Chondrocyte (in vitro differentiated cells): Measurements from ENCODE around the gene PTPRN2. TPM values are rescaled to one million over a fixed set of nuclear protein-coding genes. Genes with fewer than 3 reads are reported as not detected.

Source experiments
- DNase-seq: peaks from one replicate; pipeline ENCODE4 v3.0.0; 2021; ENCODE audit warnings: mixed read lengths, low spot score
- H3K27ac Mint-ChIP-seq: one replicate; pipeline ENCODE4 v1.8.0; 2021; ENCODE audit warnings: mild to moderate bottlenecking, moderate library complexity, mixed read lengths; ENCODE audit not compliant: unreplicated experiment
- H3K27me3 Mint-ChIP-seq: 2 replicates; pipeline ENCODE4 v1.8.0; 2021; ENCODE audit warnings: low read depth, mixed read lengths
- H3K36me3 Mint-ChIP-seq: 2 replicates; pipeline ENCODE4 v1.8.0; 2021; ENCODE audit warnings: low read depth, mixed read lengths
- H3K4me1 Mint-ChIP-seq: 2 replicates; pipeline ENCODE4 v1.8.0; 2021; ENCODE audit warnings: low read depth, mild to moderate bottlenecking, mixed read lengths
- H3K4me3 Mint-ChIP-seq: one replicate; pipeline ENCODE4 v1.8.0; 2021; ENCODE audit warnings: mild to moderate bottlenecking, moderate library complexity, mixed read lengths; ENCODE audit not compliant: unreplicated experiment
- H3K9me3 Mint-ChIP-seq: 2 replicates; pipeline ENCODE4 v1.8.0; 2021; ENCODE audit warnings: low read depth, mixed read lengths
- total RNA-seq: library from RNA; stranded (reverse); gene quantifications from 3 replicates; pipeline ENCODE4 v1.2.1, GENCODE V29; 2021
- TF ChIP-seq, protein P1 (sequence below): fragments of 200-600 bp; sonication (generic); IDR thresholded peaks from 2 replicates; pipeline ENCODE4 v1.5.0; 2021; ENCODE audit warnings: antibody characterized with exemption, mild to moderate bottlenecking, moderate library complexity

Gene PTPRN2
- total RNA-seq, 1 donor from 2014 or later = 0.30 TPM

DNA sequence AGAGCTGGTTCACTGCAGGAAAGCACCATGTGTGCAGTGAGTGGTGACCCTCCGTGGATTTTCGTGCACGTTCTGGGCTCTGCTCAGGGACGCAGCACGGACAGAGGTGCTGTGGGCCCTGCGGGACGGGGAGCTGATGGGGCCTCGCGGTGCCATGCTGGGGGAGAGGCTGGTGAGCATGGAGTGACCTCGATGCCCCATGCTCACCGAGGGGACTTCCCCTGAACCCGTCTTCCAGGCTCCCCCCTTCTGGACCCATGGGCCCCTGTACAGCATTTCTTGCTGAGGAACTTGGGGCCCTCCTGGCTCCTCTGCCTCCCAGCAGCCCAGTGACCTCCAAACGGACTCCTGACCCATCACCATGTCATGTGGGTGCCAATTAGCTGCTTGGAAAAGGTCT, 997.1 kb downstream of the PTPRN2 start:
- H3K4me3 Mint-ChIP-seq = no peak overlapping the region
- TF ChIP-seq, protein P1, sequence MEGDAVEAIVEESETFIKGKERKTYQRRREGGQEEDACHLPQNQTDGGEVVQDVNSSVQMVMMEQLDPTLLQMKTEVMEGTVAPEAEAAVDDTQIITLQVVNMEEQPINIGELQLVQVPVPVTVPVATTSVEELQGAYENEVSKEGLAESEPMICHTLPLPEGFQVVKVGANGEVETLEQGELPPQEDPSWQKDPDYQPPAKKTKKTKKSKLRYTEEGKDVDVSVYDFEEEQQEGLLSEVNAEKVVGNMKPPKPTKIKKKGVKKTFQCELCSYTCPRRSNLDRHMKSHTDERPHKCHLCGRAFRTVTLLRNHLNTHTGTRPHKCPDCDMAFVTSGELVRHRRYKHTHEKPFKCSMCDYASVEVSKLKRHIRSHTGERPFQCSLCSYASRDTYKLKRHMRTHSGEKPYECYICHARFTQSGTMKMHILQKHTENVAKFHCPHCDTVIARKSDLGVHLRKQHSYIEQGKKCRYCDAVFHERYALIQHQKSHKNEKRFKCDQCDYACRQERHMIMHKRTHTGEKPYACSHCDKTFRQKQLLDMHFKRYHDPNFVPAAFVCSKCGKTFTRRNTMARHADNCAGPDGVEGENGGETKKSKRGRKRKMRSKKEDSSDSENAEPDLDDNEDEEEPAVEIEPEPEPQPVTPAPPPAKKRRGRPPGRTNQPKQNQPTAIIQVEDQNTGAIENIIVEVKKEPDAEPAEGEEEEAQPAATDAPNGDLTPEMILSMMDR = no peak
- no peaks in the 10 kb centered on the region for H3K4me1 Mint-ChIP-seq
- peak; percentile 51 for DNase-seq
- H3K27ac Mint-ChIP-seq = no peak overlapping the region
- H3K36me3 Mint-ChIP-seq = no peaks in the 10 kb centered on the region
- no peaks in the 10 kb centered on the region for H3K9me3 Mint-ChIP-seq
- peaks cover 9% of the 10 kb centered on the region for H3K27me3 Mint-ChIP-seq

DNA sequence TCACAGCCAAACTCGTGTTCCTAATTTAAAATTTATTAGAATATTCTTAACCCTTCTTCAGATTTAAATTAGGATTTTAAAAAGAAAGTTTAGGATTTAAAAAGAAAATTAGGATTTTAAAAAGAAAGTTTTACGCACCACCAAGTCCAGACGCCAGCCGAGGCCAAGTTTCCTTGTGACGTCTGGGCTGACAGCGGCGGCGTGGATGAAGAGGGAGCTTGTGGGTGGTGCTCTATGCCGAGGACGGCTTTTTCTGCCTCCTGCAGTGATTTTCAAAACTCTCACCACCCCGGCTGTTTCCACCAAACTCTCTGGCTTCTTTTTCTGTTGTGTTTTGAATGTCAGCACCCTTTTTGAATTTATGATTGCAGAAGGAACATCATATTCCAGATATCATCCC, 997.9 kb downstream of the PTPRN2 start:
- peaks cover 11% of the 10 kb centered on the region for H3K27me3 Mint-ChIP-seq
- no peaks in the 10 kb centered on the region for H3K36me3 Mint-ChIP-seq
- no peak overlapping the region for H3K27ac Mint-ChIP-seq
- no peaks in the 10 kb centered on the region for H3K4me1 Mint-ChIP-seq
- H3K4me3 Mint-ChIP-seq = no peak overlapping the region
- DNase-seq = peak; percentile 63
- H3K9me3 Mint-ChIP-seq = no peaks in the 10 kb centered on the region
- TF ChIP-seq, protein P1 = no peak

DNA sequence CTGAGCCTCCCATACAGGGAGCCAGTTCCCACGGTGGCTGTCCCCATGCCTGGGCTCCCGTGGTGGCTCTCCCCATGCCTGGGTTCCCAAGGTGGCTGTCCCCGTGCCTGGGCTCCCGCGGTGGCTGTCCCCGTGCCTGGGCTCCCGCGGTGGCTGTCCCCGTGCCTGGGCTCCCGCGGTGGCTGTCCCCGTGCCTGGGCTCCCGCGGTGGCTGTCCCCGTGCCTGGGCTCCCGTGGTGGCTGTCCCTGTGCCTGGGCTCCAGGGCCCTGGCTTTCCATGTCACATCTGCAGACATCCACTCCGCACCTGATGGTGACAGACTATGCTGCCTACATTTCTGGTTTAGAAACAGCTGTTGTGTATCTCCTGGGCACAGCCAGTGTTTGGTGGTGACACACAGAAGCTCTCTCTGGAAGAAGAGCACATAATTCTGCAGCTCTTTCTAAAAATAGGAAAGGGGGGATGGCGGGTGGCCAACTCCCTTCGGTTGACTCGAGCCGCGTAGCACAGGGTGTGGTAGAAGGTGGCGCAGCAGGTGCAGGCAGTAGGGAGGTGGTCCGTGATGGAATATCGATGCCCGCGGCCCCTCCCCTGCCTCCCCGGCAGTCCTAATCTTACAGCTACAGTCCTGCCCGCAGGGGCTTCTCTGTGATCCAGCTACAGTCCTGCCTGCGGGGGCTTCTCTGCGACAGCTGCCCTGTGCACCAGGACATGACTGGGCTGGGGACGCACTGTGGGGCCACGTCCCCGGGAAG, 999.6 kb downstream of the PTPRN2 start:
- Mint-ChIP-seq H3K27me3 (peaks cover 19% of the 10 kb centered on the region), H3K27ac (no peak overlapping the region), H3K4me1 (no peaks in the 10 kb centered on the region), H3K36me3 (no peaks in the 10 kb centered on the region), H3K9me3 (no peaks in the 10 kb centered on the region), H3K4me3 (no peak overlapping the region)
- peak; percentile 77 for DNase-seq
- TF ChIP-seq, protein P1 = no peak

DNA sequence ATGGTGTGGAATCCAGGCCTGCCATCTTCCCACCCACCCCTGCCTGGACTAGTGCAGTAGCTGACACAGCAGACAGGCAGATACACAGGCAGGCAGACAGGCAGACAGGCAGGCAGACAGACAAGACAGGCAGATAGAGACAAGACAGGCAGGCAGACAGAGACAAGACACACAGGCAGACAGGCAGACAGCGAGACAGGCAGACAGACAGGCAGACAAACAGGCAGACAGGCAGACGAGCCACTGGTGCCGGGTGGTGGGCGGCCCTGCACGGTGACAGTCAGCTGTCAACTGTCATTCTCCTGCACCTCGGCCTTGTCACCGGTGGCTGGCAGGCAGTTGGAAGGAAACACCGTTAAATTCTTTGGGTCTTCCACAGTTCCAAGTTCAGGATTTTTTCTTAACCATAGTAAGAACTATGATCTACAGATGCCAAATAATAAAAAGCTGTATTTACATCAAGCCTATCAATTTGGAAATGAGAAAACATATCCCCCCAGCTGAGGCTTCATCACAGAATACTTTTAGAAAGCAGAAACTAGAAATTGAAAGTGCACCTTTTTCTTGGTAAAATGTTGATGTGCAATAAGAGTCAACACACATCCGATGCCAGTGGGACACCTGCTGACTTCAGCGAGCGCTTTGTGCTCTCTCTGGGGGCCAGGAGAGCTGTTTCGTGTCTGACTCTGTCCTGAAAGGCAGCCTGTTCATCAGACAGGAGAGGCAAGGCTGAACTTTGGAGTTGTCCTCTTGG, 1000.4 kb downstream of the PTPRN2 start:
- H3K27me3 Mint-ChIP-seq = peaks cover 20% of the 10 kb centered on the region

DNA sequence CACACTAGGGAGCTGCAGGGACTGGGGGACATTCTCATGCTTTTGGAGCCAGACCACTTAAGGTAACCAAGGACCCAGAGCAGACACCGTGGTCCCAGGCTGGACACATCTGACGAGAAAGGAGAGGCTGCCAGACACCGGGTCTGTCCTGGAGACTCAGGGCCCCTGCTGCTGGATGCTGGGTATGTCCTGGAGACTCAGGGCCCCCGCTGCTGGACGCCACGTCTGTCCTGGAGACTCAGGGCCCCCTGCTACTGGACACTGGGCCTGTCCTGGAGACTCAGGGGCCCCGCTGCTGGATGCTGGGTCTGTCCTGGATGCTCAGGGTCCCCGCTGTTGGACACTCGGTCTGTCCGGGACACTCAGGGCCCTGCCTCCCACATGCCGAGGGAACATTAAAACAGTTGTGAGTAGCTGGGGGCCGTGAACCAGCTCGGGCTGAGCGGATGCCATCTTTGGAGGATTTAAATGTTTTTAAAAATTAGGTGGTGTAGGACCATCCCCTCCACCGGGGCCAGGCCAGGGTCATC, 1001.1 kb downstream of the PTPRN2 start:
- no peak overlapping the region for H3K4me3 Mint-ChIP-seq
- peaks cover 25% of the 10 kb centered on the region for H3K27me3 Mint-ChIP-seq
- TF ChIP-seq, protein P1 = no peak
- no peaks in the 10 kb centered on the region for H3K36me3 Mint-ChIP-seq
- H3K9me3 Mint-ChIP-seq = no peaks in the 10 kb centered on the region
- H3K4me1 Mint-ChIP-seq = no peaks in the 10 kb centered on the region
- no peak overlapping the region for H3K27ac Mint-ChIP-seq
- peak; percentile 71 for DNase-seq

More for the DNA sequence above, 1000.4 kb downstream of the PTPRN2 start:
- Mint-ChIP-seq H3K4me1 (no peaks in the 10 kb centered on the region), H3K9me3 (no peaks in the 10 kb centered on the region), H3K36me3 (no peaks in the 10 kb centered on the region), H3K27ac (no peak overlapping the region), H3K4me3 (no peak overlapping the region)
- TF ChIP-seq, protein P1 = no peak
- DNase-seq = peak; percentile 81
